GM20000 (cell line): ENCODE measurements around the gene SIGLEC15.

ENCODE experiments used
- DNase-seq: peaks from one replicate; pipeline ENCODE4 v3.0.0; 2012; ENCODE audit warnings: low spot score
- CTCF ChIP-seq: IDR thresholded peaks from 2 replicates; pipeline ENCODE4 v1.5.1; 2012; ENCODE audit warnings: mild to moderate bottlenecking, control low read depth; ENCODE audit errors: extremely low read depth, missing control alignments

SIGLEC15 gene

GRCh38 chr18:45860971-45861370 lies 35.5 kb downstream of the SIGLEC15 start:
- DNase-seq = no peak
- no peak for TF ChIP-seq CTCF

GRCh38 chr18:45861926-45862325 lies 36.5 kb downstream of the SIGLEC15 start:
- DNase-seq = no peak
- TF ChIP-seq CTCF = no peak

- TF ChIP-seq CTCF = no peak
- no peak for DNase-seq
Measured at GRCh38 chr18:45863469-45863868, 38.0 kb downstream of the SIGLEC15 start.

- DNase-seq = no peak
- TF ChIP-seq CTCF = no peak
Measured at GRCh38 chr18:45864081-45864480, 38.6 kb downstream of the SIGLEC15 start.

GRCh38 chr18:45865466-45865865 lies 40.0 kb downstream of the SIGLEC15 start:
- DNase-seq = no peak
- TF ChIP-seq CTCF = no peak

- DNase-seq = no peak
Measured at GRCh38 chr18:45870419-45870818, 44.9 kb downstream of the SIGLEC15 start.

GRCh38 chr18:45871431-45872084 lies 46.1 kb downstream of the SIGLEC15 start:
- no peak for TF ChIP-seq CTCF
- no peak for DNase-seq

More at GRCh38 chr18:45870419-45870818, 44.9 kb downstream of the SIGLEC15 start:
- TF ChIP-seq CTCF = no peak
